MCF 10A (cell line): ENCODE data around the gene C10orf88. TPM values are rescaled to one million over a fixed set of nuclear protein-coding genes. Genes with fewer than 3 reads are reported as not detected.
A peak's percentile ranks its signal among the peaks of the same experiment; 100 is the strongest.

Source experiments
- BruUV-seq: library from RNA; stranded (reverse); fragments of 400-500 nt; replicated peaks from 2 replicates; lab custom pipeline; 2021; lab: Mats Ljungman, UMichigan
- CTCF ChIA-PET: fragments of 300-600 bp; sonication (Branson Sonifier 250); formaldehyde crosslinking; extraction: SDS; loops from one replicate; lab custom pipeline; 2021; ENCODE audit warnings: antibody characterized with exemption, inconsistent platforms; lab: Yijun Ruan, JAX
- POLR2A ChIA-PET: fragments of 300-600, 350-650 bp; sonication (Branson Sonifier 250); formaldehyde crosslinking; extraction: SDS; loops from one replicate; lab custom pipeline; 2020; ENCODE audit warnings: antibody characterized with exemption, inconsistent platforms; lab: Yijun Ruan, JAX
- DNase-seq: peaks from one replicate; pipeline ENCODE4 v3.0.0-alpha.2; 2018; ENCODE audit not compliant: unreplicated experiment
- H3K27ac Mint-ChIP-seq: one replicate; pipeline ENCODE4 v1.8.0; 2022; ENCODE audit warnings: mild to moderate bottlenecking, low read depth, mixed read lengths; ENCODE audit not compliant: unreplicated experiment
- H3K27me3 Mint-ChIP-seq: one replicate; pipeline ENCODE4 v1.8.0; 2022; ENCODE audit warnings: mixed read lengths; ENCODE audit not compliant: insufficient read depth, unreplicated experiment
- H3K36me3 Mint-ChIP-seq: one replicate; pipeline ENCODE4 v1.8.0; 2022; ENCODE audit warnings: mild to moderate bottlenecking, moderate library complexity, mixed read lengths; ENCODE audit not compliant: insufficient read depth, unreplicated experiment
- H3K4me1 Mint-ChIP-seq: one replicate; pipeline ENCODE4 v1.8.0; 2022; ENCODE audit warnings: mixed read lengths; ENCODE audit not compliant: insufficient read depth, unreplicated experiment
- H3K4me3 Mint-ChIP-seq: one replicate; pipeline ENCODE4 v1.8.0; 2022; ENCODE audit warnings: mild to moderate bottlenecking, moderate library complexity, mixed read lengths; ENCODE audit not compliant: unreplicated experiment
- H3K9me3 Mint-ChIP-seq: one replicate; pipeline ENCODE4 v1.8.0; 2022; ENCODE audit warnings: mixed read lengths; ENCODE audit not compliant: unreplicated experiment
- intact Hi-C: fragments of 100-400 bp; cut with micrococcal nuclease; formaldehyde crosslinking; loops from 2 replicates; pipeline ENCODE4 v1.14.1; 2022
- total RNA-seq: library from RNA; stranded (reverse); gene quantifications from 2 replicates; pipeline ENCODE4 v1.2.3, GENCODE V29; 2022
- TF ChIP-seq, protein P1 (sequence below): fragments of 200-600 bp; IDR thresholded peaks from one replicate; pipeline ENCODE4 v1.8.0; 2022; ENCODE audit warnings: antibody characterized with exemption, mild to moderate bottlenecking; ENCODE audit not compliant: unreplicated experiment

The C10orf88 gene
- total RNA-seq, 1 experiment from 2014 or later, result 13.6 TPM

DNA sequence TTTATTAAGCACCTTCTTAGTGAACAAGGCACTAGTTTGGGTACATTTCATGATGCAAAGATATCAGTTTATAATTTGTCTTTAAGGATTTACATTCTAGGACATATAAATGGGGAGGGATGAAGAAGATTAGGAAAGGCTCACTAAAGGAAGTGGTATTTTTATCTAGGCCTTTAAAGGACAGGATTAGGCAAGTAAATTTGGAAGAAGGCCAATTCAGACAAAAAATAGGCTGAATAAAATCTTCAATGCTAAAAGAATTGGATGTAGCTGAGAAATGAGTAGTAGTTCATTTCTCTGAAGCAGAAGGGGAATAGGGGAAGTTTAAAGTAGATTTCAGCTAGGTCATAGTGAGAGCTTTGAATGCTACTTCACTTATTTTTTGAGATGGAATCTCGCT lies 69.9 kb downstream of the C10orf88 start:
- no peak for DNase-seq

DNA sequence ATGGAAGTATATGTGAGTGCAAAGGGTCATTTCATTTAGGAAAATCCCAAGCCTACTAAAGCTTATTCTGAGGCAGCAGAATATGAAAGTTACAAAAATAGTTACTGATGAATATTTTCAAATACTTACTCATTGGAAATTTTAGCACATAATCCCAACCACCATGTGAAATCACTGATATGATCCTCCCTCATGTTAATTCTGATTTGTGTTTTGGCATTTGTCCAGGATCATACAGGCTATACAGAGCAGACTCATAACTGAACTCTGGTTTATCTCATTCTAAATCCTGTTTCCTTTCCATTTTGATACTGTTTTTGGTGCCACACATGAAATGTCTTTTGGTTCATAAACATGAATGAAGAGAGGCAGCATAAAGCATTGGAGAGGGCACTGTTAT lies 71.3 kb downstream of the C10orf88 start:
- BruUV-seq, result no TSS peak
- no peak for DNase-seq
- no peaks in the 10 kb centered on the region for H3K27me3 Mint-ChIP-seq
- H3K4me3 Mint-ChIP-seq, result no peak overlapping the region
- ChIA-PET POLR2A (interaction anchor here (0.7 kb wide), 1 partner anchor 96 kb away, joined by 4 read pairs; no protein-coding TSS in a partner anchor), CTCF (no interaction called here)
- peaks cover 22% of the 10 kb centered on the region for H3K4me1 Mint-ChIP-seq
- H3K9me3 Mint-ChIP-seq, result no peaks in the 10 kb centered on the region
- H3K27ac Mint-ChIP-seq, result no peak overlapping the region
- intact Hi-C loops, result no loop called here
- H3K36me3 Mint-ChIP-seq, result peaks cover 14% of the 10 kb centered on the region
- TF ChIP-seq, protein P1, sequence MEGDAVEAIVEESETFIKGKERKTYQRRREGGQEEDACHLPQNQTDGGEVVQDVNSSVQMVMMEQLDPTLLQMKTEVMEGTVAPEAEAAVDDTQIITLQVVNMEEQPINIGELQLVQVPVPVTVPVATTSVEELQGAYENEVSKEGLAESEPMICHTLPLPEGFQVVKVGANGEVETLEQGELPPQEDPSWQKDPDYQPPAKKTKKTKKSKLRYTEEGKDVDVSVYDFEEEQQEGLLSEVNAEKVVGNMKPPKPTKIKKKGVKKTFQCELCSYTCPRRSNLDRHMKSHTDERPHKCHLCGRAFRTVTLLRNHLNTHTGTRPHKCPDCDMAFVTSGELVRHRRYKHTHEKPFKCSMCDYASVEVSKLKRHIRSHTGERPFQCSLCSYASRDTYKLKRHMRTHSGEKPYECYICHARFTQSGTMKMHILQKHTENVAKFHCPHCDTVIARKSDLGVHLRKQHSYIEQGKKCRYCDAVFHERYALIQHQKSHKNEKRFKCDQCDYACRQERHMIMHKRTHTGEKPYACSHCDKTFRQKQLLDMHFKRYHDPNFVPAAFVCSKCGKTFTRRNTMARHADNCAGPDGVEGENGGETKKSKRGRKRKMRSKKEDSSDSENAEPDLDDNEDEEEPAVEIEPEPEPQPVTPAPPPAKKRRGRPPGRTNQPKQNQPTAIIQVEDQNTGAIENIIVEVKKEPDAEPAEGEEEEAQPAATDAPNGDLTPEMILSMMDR, result no peak

More for the DNA sequence above, 69.9 kb downstream of the C10orf88 start:
- BruUV-seq, result no TSS peak
- Mint-ChIP-seq H3K36me3 (peaks cover 7% of the 10 kb centered on the region), H3K4me1 (peaks cover 8% of the 10 kb centered on the region), H3K9me3 (no peaks in the 10 kb centered on the region), H3K27me3 (no peaks in the 10 kb centered on the region), H3K27ac (peak overlapping the region; percentile 6), H3K4me3 (no peak overlapping the region)
- intact Hi-C loops, result no loop called here
- POLR2A ChIA-PET, result no interaction called here
- CTCF ChIA-PET, result no interaction called here
- TF ChIP-seq, protein P1, result no peak

Other genes with a start within 250 kb of the C10orf88 start
- 0.91 and 1.1 TPM in 2 replicates for gene CUZD1, start 108.4 kb downstream of the C10orf88 start, total RNA-seq
- 17.1 and 23.7 TPM in 2 replicates for gene FAM24B, start 74.6 kb downstream of the C10orf88 start, total RNA-seq
- not detected in 2 replicates for gene FAM24A, start 43.6 kb downstream of the C10orf88 start, total RNA-seq
- gene PSTK, start 26.2 kb upstream of the C10orf88 start, total RNA-seq, result 6.5 and 8.3 TPM in 2 replicates
- gene IKZF5, start 54.6 kb upstream of the C10orf88 start, total RNA-seq, result 10.3 and 16.4 TPM in 2 replicates
- gene ACADSB, start 54.8 kb upstream of the C10orf88 start, total RNA-seq, result 11.9 and 15.7 TPM in 2 replicates
- not detected in 2 replicates for gene HMX3, start 181.7 kb upstream of the C10orf88 start, total RNA-seq
- not detected in 2 replicates for gene HMX2, start 193.9 kb upstream of the C10orf88 start, total RNA-seq
- 185 and 197 TPM in 2 replicates for gene BUB3, start 200.2 kb upstream of the C10orf88 start, total RNA-seq